K562 (cell line): ENCODE data around the gene LRMDA. TPM values are rescaled to one million over a fixed set of nuclear protein-coding genes. Genes with fewer than 3 reads are reported as not detected.
A peak's percentile ranks its signal among the peaks of the same experiment; 100 is the strongest.

Source experiments
- ATAC-seq: fragments of 200-7000 bp; cut with Tn5 transposase; 3 replicates; pipeline ENCODE4 v1.9.1; 2020; ENCODE audit warnings: moderate library complexity
- BruUV-seq: library from RNA; stranded (reverse); fragments of 400-500 nt; replicated peaks from 2 replicates; lab custom pipeline; 2021; lab: Mats Ljungman, UMichigan
- CTCF ChIA-PET: fragments of 300-600 bp; formaldehyde crosslinking; extraction: SDS; loops from one replicate; lab custom pipeline; 2021; ENCODE audit warnings: low intra/inter-chr PET ratio; lab: Yijun Ruan, JAX
- POLR2A ChIA-PET: fragments of 300-600, 350-650 bp; sonication (Branson Sonifier 250); formaldehyde crosslinking; extraction: SDS; loops from one replicate; lab custom pipeline; 2021; ENCODE audit warnings: antibody characterized with exemption, inconsistent platforms; lab: Yijun Ruan, JAX
- DNase-seq, 4 experiments: peaks; one replicate each; pipeline versions ENCODE4 v3.0.0 to v3.0.0-alpha.2; 2011 to 2018; ENCODE audit warnings: low spot score in 3 of 4, mixed read lengths in 3 of 4; ENCODE audit errors: extremely low read depth in 1 of 4
- FAIRE-seq: peaks from 2 replicates; lab custom pipeline; 2011; peaks lifted over from hg19 to GRCh38; lab: Jason Lieb, UNC
- H2AFZ ChIP-seq: 2 replicates; pipeline ENCODE4 v1.6.0; 2011; ENCODE audit warnings: low read depth, low read length, control low read depth, inconsistent platforms
- H3K27ac ChIP-seq: fragments of 200-600 bp; 3 replicates; pipeline ENCODE4 v1.8.0; 2011; ENCODE audit warnings: low read depth, mild to moderate bottlenecking, control low read depth, inconsistent platforms, low read length, moderate library complexity, mixed read lengths; ENCODE audit errors: extremely low read depth
- H3K27me3 ChIP-seq, 2 experiments: fragments of 300-600 bp in 1 of 2; 2 replicates in 1 of 2; 3 replicates in 1 of 2; pipeline versions ENCODE4 v1.6.0 to v1.8.0; 2011; ENCODE audit warnings: inconsistent platforms in 2 of 2, low read length in 2 of 2, mild to moderate bottlenecking in 1 of 2, mixed read lengths in 1 of 2, moderate library complexity in 1 of 2; ENCODE audit not compliant: control insufficient read depth in 2 of 2, insufficient read depth in 2 of 2
- H3K36me3 ChIP-seq: fragments of 300-600 bp; 3 replicates; pipeline ENCODE4 v1.8.0; 2011; ENCODE audit warnings: mild to moderate bottlenecking, low read length, inconsistent platforms; ENCODE audit not compliant: control insufficient read depth, insufficient read depth
- H3K4me1 ChIP-seq, 2 experiments: fragments of 200-600 bp in 1 of 2; replicated peaks in 1 of 2; 2 replicates in 1 of 2; 3 replicates in 1 of 2; pipeline versions ENCODE4 v1.5.1 to v1.8.0; 2011; ENCODE audit warnings: inconsistent platforms in 2 of 2, low read length in 2 of 2, mild to moderate bottlenecking in 1 of 2, mixed read lengths in 1 of 2, moderate library complexity in 1 of 2; ENCODE audit not compliant: control insufficient read depth in 2 of 2, insufficient read depth in 2 of 2
- H3K4me2 ChIP-seq: 2 replicates; pipeline ENCODE4 v1.6.1; 2011; ENCODE audit warnings: low read length, control low read depth, inconsistent platforms, mixed read lengths; ENCODE audit not compliant: insufficient read depth
- H3K4me3 ChIP-seq: fragments of 200-600 bp; sonication (generic), shearing (Covaris generic); 2 replicates; pipeline ENCODE4 v1.5.1; 2016; ENCODE audit warnings: control low read depth, inconsistent platforms
- H3K79me2 ChIP-seq: fragments of 200-600 bp; 3 replicates; pipeline ENCODE4 v1.8.0; 2011; ENCODE audit warnings: low read length, inconsistent platforms; ENCODE audit not compliant: control insufficient read depth, insufficient read depth
- H3K9ac ChIP-seq, 2 experiments: 2 replicates each; pipeline versions ENCODE4 v1.6.0 to v1.6.1; 2011; ENCODE audit warnings: low read depth in 2 of 2, low read length in 2 of 2, control low read depth in 1 of 2, inconsistent platforms in 1 of 2, mild to moderate bottlenecking in 1 of 2, mixed read lengths in 1 of 2; ENCODE audit not compliant: insufficient read depth in 1 of 2
- H3K9me1 ChIP-seq: one replicate; pipeline ENCODE4 v1.6.0; 2011; ENCODE audit warnings: inconsistent platforms, mild to moderate bottlenecking, low read length, moderate library complexity; ENCODE audit not compliant: control insufficient read depth, insufficient read depth
- H3K9me3 ChIP-seq: replicated peaks from 2 replicates; pipeline ENCODE4 v1.5.1; 2011; ENCODE audit warnings: low read depth, low read length, inconsistent platforms; ENCODE audit not compliant: control insufficient read depth, insufficient read depth
- H4K20me1 ChIP-seq: replicated peaks from 2 replicates; pipeline ENCODE4 v1.6.1; 2011; ENCODE audit warnings: low read length, inconsistent platforms, mixed read lengths; ENCODE audit not compliant: control insufficient read depth, insufficient read depth
- FOXJ2 ChIP-seq: fragments of 200-800 bp; sonication (Bioruptor generic); IDR thresholded peaks from 2 replicates; pipeline ENCODE4 v1.6.1; 2016; ENCODE audit warnings: missing genetic modification characterization, missing compliant biosample characterization
- KDM1A ChIP-seq, 2 experiments: fragments of 450-650 bp; IDR thresholded peaks; 2 replicates each; pipeline ENCODE4 v1.6.1; 2016; ENCODE audit warnings: mild to moderate bottlenecking in 2 of 2
- MYNN ChIP-seq, 2 experiments: sonication (generic); formaldehyde crosslinking in 1 of 2; IDR thresholded peaks; 2 replicates each; pipeline versions ENCODE4 v1.5.0 to v1.6.1; 2016 to 2020; ENCODE audit warnings: antibody characterized with exemption in 1 of 2, missing genetic modification reagents in 1 of 2
- SRF ChIP-seq, 2 experiments: fragments of 250-450, 450-650 bp in 1 of 2; sonication (Bioruptor Pico) in 1 of 2; sonication (generic) in 1 of 2; formaldehyde crosslinking; IDR thresholded peaks; 2 replicates each; pipeline versions ENCODE4 v1.5.0 to v1.5.1; 2020 to 2022; ENCODE audit warnings: mild to moderate bottlenecking in 1 of 2, missing genetic modification reagents in 1 of 2
- ZBTB40 ChIP-seq, 2 experiments: fragments of 450-650 bp in 1 of 2; sonication (generic) in 1 of 2; formaldehyde crosslinking in 1 of 2; IDR thresholded peaks; 2 replicates each; pipeline versions ENCODE4 v1.7.1 to v1.9.0; 2016 to 2022; ENCODE audit warnings: inconsistent platforms in 1 of 2, mild to moderate bottlenecking in 1 of 2, missing genetic modification reagents in 1 of 2
- ZFP30 ChIP-seq: fragments of 250-450 bp; sonication (Bioruptor Pico); IDR thresholded peaks from 2 replicates; pipeline ENCODE4 v1.8.0; 2022; ENCODE audit warnings: moderate library complexity, mild to moderate bottlenecking, inconsistent platforms, borderline replicate concordance
- WGBS: fragments of 100-300 bp; shearing (Covaris generic); methylation state at CpG from one replicate; pipeline ENCODE4 v1.1.6; 2016; ENCODE audit warnings: low coverage, mixed read lengths; ENCODE audit not compliant: insufficient coverage; ENCODE audit errors: missing lambda C conversion rate; 5-methylcytosine and 5-hydroxymethylcytosine counted together
- in situ Hi-C: fragments of 300-500 bp; cut with MboI; formaldehyde crosslinking; loops from 4 replicates; pipeline ENCODE4 v1.15.0; 2018; ENCODE audit warnings: inconsistent platforms, mixed read lengths
- intact Hi-C: fragments of 100-400 bp; cut with micrococcal nuclease; formaldehyde crosslinking; loops from 2 replicates; pipeline ENCODE4 v1.14.2; 2022
- polyA plus RNA-seq, 8 experiments: library from polyadenylated mRNA; depleted of rRNA in 4 of 8; stranded (reverse) in 5 of 8; unstranded in 3 of 8; fragments of >200 nt; fragmentation: Nextera tagmentation in 2 of 8; fragmentation: Illumina TruSeq in 1 of 8; extraction: Ambion mirVana in 2 of 8; extraction: Trizol in 1 of 8; gene quantifications; 2 replicates each; pipeline versions ENCODE4 v1.2.1 to v1.2.3, GENCODE V29; 2011 to 2014; ENCODE audit warnings: inconsistent platforms in 1 of 8, missing spikeins in 1 of 8
- total RNA-seq, 7 experiments: library from RNA; depleted of rRNA in 6 of 7; stranded (reverse); fragments of >200 nt in 6 of 7; fragmentation: Illumina TruSeq in 2 of 7; extraction: Trizol in 2 of 7; gene quantifications; 2 replicates each; pipeline versions ENCODE4 v1.2.1 to v1.2.3, GENCODE V29; 2011 to 2021; ENCODE audit warnings: low replicate concordance in 1 of 7
- TF ChIP-seq, protein P1 (sequence below): fragments of 450-650 bp; IDR thresholded peaks from 2 replicates; pipeline ENCODE4 v1.6.1; 2017; ENCODE audit warnings: antibody characterized with exemption, mild to moderate bottlenecking

The LRMDA gene
- total and polyA plus RNA-seq, 9 of the 15 experiments (the other 6 are each of a cell fraction or from before 2014, with no cell fraction given), result 0.25 TPM; not detected in 8

GRCh38 chr10:75875740-75876139 lies 444.3 kb downstream of the LRMDA start:
- Histone ChIP-seq H4K20me1 (no peaks in the 10 kb centered on the region), H3K79me2 (no peaks in the 10 kb centered on the region), H3K9me1 (no peaks in the 10 kb centered on the region), H3K27me3 (peaks cover 0 to 14% of the 10 kb centered on the region in 2 experiments; a peak in 3 of 5 replicates), H3K9ac (no peak overlapping the region), H3K36me3 (no peaks in the 10 kb centered on the region), H3K4me2 (no peak overlapping the region), H3K4me3 (no peak overlapping the region), H3K4me1 (no peaks in the 10 kb centered on the region), H2AFZ (no peak overlapping the region), H3K27ac (no peak overlapping the region), H3K9me3 (no peaks in the 10 kb centered on the region)
- intact Hi-C loops (no loop called here), in situ Hi-C loops (no loop called here)
- no peak for ATAC-seq
- TF ChIP-seq KDM1A (IDR thresholded peaks at IDR 0.05) (peak; percentile 85 to 92; a peak in 3 of 4 replicates), SRF (CRISPR knock-in tag; IDR thresholded peaks at IDR 0.05) (no peak), ZFP30 (CRISPR knock-in tag) (no peak), MYNN (IDR thresholded peaks at IDR 0.05) (no peak), MYNN (CRISPR knock-in tag; IDR thresholded peaks at IDR 0.05) (no peak), FOXJ2 (tag) (no peak), ZBTB40 (IDR thresholded peaks at IDR 0.05) (no peak), ZBTB40 (CRISPR knock-in tag; IDR thresholded peaks at IDR 0.05) (no peak)
- TF ChIP-seq, protein P1, sequence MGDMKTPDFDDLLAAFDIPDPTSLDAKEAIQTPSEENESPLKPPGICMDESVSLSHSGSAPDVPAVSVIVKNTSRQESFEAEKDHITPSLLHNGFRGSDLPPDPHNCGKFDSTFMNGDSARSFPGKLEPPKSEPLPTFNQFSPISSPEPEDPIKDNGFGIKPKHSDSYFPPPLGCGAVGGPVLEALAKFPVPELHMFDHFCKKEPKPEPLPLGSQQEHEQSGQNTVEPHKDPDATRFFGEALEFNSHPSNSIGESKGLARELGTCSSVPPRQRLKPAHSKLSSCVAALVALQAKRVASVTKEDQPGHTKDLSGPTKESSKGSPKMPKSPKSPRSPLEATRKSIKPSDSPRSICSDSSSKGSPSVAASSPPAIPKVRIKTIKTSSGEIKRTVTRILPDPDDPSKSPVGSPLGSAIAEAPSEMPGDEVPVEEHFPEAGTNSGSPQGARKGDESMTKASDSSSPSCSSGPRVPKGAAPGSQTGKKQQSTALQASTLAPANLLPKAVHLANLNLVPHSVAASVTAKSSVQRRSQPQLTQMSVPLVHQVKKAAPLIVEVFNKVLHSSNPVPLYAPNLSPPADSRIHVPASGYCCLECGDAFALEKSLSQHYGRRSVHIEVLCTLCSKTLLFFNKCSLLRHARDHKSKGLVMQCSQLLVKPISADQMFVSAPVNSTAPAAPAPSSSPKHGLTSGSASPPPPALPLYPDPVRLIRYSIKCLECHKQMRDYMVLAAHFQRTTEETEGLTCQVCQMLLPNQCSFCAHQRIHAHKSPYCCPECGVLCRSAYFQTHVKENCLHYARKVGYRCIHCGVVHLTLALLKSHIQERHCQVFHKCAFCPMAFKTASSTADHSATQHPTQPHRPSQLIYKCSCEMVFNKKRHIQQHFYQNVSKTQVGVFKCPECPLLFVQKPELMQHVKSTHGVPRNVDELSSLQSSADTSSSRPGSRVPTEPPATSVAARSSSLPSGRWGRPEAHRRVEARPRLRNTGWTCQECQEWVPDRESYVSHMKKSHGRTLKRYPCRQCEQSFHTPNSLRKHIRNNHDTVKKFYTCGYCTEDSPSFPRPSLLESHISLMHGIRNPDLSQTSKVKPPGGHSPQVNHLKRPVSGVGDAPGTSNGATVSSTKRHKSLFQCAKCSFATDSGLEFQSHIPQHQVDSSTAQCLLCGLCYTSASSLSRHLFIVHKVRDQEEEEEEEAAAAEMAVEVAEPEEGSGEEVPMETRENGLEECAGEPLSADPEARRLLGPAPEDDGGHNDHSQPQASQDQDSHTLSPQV, result no peak
- FAIRE-seq, result no peak
- no peak for DNase-seq
- 0% methylated on average over 2 of the region's 2 CpGs for WGBS
- CTCF ChIA-PET, result no interaction called here
- no TSS peak for BruUV-seq
- POLR2A ChIA-PET, result no interaction called here
